H1 (cell line): ENCODE results near the gene MRPS34.

Source experiments
- CEBPB ChIP-seq: IDR thresholded peaks from 2 replicates; pipeline ENCODE4 v1.6.1; 2012; ENCODE audit warnings: low read depth, low read length
- GABPA ChIP-seq: IDR thresholded peaks from 2 replicates; pipeline ENCODE4 v1.6.1; 2011; ENCODE audit warnings: mild to moderate bottlenecking, low read length, moderate library complexity, borderline replicate concordance; ENCODE audit not compliant: insufficient read depth
- RXRA ChIP-seq: IDR thresholded peaks from 2 replicates; pipeline ENCODE4 v1.6.1; 2011; ENCODE audit warnings: low read depth, mild to moderate bottlenecking, low read length, moderate library complexity; ENCODE audit not compliant: insufficient read depth
- SIN3A ChIP-seq, 2 experiments: IDR thresholded peaks in 1 of 2; conservative IDR thresholded peaks in 1 of 2; 2 replicates each; pipeline ENCODE4 v1.6.1; 2011 to 2012; ENCODE audit warnings: low read length in 2 of 2, improper control_type of control experiment in 1 of 2, low read depth in 1 of 2, mild to moderate bottlenecking in 1 of 2
- TAF1 ChIP-seq: IDR thresholded peaks from 2 replicates; pipeline ENCODE4 v1.6.1; 2011; ENCODE audit warnings: mild to moderate bottlenecking, low read depth, low read length
- TF ChIP-seq, protein P1 (sequence below), 3 experiments: IDR thresholded peaks; 1 replicate in 2 of 3; 2 replicates in 1 of 3; pipeline versions ENCODE4 v1.5.1 to v1.6.1; 2011; ENCODE audit warnings: low read length in 3 of 3, mild to moderate bottlenecking in 3 of 3, inconsistent platforms in 2 of 3, low read depth in 1 of 3, moderate library complexity in 1 of 3; ENCODE audit not compliant: insufficient read depth in 1 of 3; ENCODE audit errors: control extremely low read depth in 1 of 3

DNA sequence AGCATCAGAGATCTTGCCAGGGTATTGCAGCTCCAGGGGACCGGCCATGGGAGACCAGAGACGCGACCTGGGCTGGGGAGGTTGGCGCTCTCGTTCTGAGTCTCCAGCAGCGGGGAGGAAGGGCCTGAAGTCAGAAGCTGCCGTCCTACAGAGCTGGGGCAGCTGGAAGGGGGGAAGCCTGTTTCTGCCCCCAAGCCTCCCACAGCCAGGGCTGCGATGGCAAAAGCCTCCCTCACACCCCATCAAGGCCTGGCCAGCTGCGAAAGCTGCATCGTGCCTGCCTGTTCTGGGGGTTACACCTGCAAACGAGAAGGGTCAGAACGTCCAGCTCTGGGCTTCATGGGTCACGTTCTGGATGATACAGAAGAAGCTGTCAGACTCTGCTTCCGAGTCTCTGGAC is 40.9 kb downstream of the MRPS34 start:
- TF ChIP-seq CEBPB, result no peak
- no peak for TF ChIP-seq GABPA
- TF ChIP-seq TAF1, result no peak
- TF ChIP-seq SIN3A (conservative IDR thresholded peaks at IDR 0.05 in 1 of 2, IDR thresholded peaks at IDR 0.05 in 1 of 2; ENCODE audit: low read depth in 1 of 2, low read length in 2 of 2), result no peak
- no peak for TF ChIP-seq RXRA
- TF ChIP-seq, protein P1, sequence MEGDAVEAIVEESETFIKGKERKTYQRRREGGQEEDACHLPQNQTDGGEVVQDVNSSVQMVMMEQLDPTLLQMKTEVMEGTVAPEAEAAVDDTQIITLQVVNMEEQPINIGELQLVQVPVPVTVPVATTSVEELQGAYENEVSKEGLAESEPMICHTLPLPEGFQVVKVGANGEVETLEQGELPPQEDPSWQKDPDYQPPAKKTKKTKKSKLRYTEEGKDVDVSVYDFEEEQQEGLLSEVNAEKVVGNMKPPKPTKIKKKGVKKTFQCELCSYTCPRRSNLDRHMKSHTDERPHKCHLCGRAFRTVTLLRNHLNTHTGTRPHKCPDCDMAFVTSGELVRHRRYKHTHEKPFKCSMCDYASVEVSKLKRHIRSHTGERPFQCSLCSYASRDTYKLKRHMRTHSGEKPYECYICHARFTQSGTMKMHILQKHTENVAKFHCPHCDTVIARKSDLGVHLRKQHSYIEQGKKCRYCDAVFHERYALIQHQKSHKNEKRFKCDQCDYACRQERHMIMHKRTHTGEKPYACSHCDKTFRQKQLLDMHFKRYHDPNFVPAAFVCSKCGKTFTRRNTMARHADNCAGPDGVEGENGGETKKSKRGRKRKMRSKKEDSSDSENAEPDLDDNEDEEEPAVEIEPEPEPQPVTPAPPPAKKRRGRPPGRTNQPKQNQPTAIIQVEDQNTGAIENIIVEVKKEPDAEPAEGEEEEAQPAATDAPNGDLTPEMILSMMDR (IDR thresholded peaks at IDR 0.05; ENCODE audit: control extremely low read depth in 1 of 3, insufficient read depth in 1 of 3, low read depth in 1 of 3, low read length in 3 of 3), result no peak
